Bone marrow (tissue), 2 donors: ENCODE measurements around the gene FAM20A.
"Not testable (repeated sequence)": the region's sequence is repeated elsewhere in the genome, so short reads cannot be mapped to it uniquely, and the experiment has no call there.

ENCODE experiments used
- DNase-seq, 2 donors: peaks; one replicate each; lab custom pipeline; 2025; lab: John Stamatoyannopoulos, UW

The FAM20A gene

GRCh38 chr17:68519911-68520310 lies 81.3 kb downstream of the FAM20A start:
- DNase-seq, result no peak

DNA sequence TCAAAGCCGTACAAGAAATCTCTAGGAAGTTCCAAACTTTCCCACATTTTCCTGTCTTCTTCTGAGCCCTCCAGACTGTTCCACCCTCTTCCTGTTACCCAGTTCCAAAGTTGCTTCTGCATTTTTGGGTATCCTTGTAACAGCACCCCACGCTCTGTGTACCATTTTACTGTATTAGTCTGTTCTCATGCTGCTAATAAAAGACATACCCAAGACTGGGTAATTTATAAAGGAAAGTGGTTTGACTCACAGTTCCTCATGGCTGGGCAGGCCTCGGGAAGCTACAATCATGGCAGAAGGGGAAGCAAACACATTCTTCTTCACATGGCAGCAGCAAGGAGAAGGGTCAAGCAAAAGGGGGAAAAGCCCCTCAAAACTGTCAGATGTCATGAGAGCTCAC lies 82.1 kb downstream of the FAM20A start:
- DNase-seq, result not testable (repeated sequence)

DNA sequence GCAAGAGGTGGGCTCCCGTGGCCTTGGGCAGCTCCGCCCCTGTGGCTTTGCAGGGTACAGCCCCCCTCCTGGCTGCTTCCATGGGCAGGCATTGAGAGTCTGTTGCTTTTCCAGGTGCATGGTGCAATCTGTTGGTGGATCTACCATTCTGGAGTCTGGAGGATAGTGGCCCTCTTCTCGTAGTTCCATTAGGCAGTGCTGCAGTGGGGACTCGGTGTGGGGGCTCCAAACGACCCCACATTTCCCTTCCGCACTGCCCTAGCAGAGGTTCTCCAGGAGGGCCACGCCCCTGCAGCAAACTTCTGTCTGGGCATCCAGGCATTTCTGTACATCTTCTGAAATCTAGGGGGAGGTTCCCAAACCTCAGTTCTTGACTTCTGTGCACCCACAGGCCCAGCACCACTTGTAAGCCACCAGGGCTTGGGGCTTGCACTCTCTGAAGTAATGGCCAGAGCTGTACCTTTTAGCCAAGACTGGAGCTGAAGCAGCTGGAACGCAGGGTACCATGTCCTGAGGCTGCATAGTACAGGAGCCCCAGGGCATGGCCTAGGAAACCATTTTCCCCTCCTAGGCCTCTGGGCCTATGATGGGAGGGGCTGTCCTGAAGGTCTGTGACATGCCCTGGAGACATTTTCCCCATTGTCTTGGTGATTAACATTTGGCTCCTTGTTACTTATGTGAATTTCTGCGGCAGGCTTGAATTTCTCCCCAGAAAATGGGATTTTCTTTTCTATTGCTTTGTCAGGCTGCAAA lies 82.9 kb downstream of the FAM20A start:
- no peak for DNase-seq

DNA sequence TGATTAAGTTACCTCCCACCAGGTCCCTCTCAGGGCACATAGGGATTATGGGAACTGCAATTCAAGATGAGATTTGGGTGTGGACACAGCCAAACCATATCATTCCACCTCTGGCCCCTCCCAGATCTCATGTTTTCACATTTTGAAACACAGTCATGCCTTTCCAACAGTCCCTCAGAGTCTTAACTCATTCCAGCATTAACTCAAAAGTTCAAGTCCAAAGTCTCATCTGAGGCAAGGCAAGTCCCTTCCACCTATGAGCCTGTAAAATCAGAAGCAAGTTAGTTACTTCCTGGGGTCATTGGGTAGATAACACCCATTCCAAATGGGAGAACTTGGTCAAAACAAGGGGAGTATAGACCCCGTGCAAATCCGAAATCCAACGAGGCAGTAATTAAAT lies 83.6 kb downstream of the FAM20A start:
- not testable (repeated sequence) for DNase-seq

DNA sequence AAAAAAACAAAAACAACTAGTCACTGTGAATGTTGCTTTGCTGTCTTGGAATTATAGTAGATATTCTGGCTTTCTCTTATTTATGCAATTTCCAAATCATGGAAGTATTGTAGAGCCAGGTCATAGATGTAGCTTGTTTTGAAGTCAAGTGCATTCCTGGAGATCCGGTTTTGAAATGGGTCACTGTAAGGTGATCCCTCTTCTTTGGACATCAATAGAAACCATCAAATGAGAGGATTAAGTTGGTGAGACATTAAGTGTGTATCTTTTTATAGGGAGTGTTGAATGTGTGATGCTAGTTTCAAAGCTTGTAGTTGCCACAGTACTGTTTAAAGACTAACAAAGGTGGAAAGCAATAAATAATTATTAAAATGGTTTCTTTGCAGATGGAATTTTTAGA lies 84.4 kb downstream of the FAM20A start:
- DNase-seq, result no peak

GRCh38 chr17:68514831-68515635 lies 86.1 kb downstream of the FAM20A start:
- no peak for DNase-seq

GRCh38 chr17:68513932-68514331 lies 87.2 kb downstream of the FAM20A start:
- DNase-seq, result no peak

DNA sequence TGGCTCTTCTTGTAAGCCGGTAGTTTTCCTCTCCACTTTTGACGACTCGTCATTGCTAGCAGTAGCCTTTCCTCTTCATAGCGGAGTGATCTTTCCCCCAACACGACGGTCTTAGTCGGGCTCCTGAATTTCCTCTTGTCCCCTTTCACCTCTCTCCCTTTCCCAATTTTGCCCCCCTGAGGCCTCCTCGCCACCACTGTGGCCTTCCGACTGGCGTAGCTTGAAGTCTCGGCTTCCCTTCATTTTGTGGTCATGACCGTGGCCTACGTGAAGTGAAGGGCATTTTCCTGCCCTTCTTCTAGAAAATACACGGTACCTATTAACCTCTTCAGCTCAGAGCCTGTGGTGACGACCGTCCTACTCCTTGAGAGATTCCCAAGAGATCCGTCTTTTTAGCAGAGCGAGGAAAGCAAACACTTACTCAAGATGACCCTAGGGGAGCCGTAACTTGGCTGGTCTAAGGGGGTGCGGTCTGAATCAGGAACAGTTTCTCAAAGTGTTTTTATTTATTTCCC lies 88.2 kb downstream of the FAM20A start:
- DNase-seq, result no peak

- peak; percentile 37 to 96 for DNase-seq
Observed at GRCh38 chr17:68512247-68512959, 88.8 kb downstream of the FAM20A start, which contains the start of gene PRKAR1A. PRKAR1A (plus strand) TSS chr17:68512430; CDS start chr17:68515400, 2,970 bp downstream.

DNA sequence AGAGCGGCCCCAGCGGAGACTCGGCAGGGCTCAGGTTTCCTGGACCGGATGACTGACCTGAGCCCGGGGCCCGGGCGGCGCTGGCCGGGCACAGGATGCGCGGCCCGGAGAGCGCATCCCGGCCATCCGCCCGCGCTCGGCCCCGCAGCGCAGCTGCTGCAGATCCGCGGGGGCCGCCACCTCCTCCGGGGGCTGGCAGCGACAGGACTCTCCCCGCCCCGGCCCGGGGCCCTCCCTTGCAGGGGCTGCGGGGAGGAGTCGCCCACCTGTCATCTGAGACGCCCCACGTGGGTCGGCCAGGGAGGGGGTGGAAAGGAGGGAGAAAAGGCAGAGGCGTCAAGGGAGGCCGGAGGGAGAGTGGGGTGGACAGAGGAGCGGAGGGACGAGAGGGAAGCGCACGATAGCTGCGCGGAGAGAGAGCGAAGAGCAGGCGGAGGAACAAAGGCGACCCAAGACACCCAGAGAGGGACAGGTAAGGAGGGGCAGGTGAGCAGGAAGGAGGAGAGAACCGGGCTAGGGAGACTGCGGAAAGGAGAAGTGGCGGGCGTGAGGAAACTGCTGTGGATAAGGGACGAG lies 89.4 kb downstream of the FAM20A start:
- no peak for DNase-seq

DNA sequence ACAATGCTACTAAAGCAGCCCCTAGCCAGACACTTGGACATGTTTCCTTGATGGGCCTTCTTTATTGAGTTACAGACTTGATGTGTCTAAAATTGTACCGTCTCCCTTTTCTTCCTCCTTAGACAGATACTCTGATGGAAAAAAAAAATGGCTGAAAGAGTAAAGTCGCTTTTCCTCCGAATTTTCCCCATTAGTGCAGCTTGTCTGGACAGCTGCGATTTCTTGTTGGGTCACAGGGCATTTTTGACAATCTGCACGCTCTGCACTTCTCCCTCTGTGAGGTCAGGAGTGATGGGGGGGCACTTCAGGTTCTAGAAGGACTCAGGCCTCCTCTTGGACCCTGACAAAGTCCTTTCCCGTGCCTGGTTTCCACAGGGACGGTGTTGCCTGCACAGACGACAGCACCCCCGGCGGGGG lies 89.9 kb downstream of the FAM20A start:
- DNase-seq, result no peak

DNA sequence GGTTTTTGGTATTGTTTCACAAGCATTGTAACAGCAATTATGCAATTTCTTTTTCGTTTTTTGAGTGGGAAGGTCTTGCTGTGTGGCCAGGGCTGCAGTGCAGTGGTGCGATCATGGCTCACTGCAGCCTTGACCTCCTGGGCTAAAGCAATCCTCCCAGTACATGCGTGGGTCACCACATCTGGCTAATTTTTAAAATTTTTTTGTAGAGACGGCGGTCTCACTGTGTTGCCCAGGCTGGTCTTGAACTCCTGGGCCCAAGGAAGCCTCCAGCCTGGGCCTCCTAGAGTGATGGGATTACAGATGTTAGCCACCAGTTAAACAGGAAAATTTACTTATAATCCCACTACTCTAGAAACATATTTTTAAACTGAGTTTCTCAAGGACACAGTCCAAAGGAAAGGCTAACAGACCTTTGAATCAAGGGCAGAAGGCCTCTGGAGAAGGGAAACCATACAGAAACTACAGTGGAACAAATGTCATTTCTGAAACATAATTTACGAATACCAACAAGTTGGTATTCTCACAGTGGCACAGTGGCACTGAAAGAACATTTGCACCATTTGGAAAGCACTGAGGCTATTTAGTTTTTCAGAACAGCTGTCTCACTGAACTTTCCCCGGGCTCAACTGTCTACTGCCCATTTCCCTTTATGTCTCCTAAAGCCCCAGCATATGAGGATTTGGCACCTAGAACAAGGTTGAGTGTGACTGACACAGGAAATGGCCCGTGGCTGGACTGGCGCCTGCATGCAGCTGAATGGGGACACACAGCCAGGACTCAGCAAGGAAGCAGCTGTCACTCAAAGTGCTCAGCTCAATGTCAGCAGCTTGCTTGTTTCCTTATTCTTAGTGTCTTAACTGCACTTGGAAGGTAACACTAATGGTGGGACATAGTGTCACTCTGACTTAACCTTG lies 91.8 kb downstream of the FAM20A start:
- peak in 1 of 2 donors; percentile 12 for DNase-seq

GRCh38 chr17:68507576-68507975 lies 93.6 kb downstream of the FAM20A start:
- no peak for DNase-seq

DNA sequence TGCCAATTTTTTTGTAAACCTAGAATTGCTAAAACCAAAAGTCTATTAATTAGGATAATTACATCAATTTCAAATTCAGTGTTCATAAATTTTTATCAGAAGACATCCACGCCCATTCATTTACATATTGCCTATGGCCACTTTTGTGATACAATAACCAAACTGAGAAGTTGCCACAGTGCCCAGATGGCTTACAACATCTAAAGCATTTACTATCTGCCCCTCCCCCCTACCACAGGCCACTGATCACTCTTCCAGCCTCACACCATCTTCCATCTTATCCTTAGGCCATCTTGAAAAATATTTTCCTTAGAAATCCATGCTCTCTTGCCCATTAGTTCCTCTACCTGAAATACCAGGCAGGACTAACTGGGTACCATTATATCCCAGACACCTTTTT lies 95.2 kb downstream of the FAM20A start:
- no peak for DNase-seq

DNA sequence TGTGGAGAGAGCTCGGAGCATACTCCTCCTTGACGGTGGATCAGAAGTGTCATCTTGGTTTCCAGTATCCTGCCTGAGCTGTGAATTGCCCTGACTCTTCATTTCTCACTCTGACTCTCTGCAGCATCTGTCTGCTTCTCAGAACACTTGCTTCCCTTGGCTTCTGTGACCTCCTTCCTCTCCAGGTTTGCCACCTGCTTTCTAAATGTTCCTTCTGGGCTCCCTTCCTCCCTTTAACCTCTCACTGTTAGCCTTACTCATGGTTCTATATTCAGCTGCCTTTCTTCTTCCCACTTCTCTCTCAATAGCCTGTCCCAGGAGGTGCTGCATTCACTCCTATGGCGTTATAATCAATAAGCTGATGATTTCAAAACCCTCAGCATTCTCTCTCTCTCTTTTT lies 100.1 kb downstream of the FAM20A start:
- no peak for DNase-seq

- no peak for DNase-seq
Observed at GRCh38 chr17:68499587-68499986, 101.6 kb downstream of the FAM20A start.

- no peak for DNase-seq
Observed at GRCh38 chr17:68498479-68499326, 102.5 kb downstream of the FAM20A start.

DNA sequence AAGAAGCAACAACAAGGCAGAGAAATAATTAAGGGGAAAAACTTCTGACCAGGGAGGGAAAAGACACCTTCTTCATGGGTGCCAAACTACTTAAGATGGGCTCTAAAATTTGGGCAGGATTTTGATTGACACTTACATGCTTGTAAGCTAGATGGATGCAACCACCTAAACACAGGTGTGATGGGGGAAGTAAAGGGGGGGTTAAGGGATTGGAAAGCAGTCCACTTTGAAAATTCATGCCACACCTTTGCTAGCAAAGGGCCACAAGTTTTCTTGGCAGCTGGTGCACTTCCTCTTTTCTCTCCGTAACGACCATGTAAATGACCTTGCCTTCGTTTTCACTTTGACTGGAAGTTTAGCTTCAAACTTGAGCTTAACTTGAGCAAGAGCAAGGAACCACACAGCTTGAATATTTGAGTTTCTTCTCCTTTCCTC lies 103.3 kb downstream of the FAM20A start:
- DNase-seq, result peak in 1 of 2 donors; percentile 77

GRCh38 chr17:68495081-68495480 lies 106.1 kb downstream of the FAM20A start:
- DNase-seq, result no peak
